HUES64 (cell line): Measurements from ENCODE around the gene ASS1.

ENCODE experiments used
- H3K27ac ChIP-seq: 2 replicates; pipeline ENCODE4 v1.7.0; 2013; ENCODE audit warnings: low read depth, low read length, inconsistent platforms
- H3K27me3 ChIP-seq: 2 replicates; pipeline ENCODE4 v1.6.1; 2013; ENCODE audit warnings: mild to moderate bottlenecking, low read length; ENCODE audit not compliant: insufficient read depth
- H3K36me3 ChIP-seq: 2 replicates; pipeline ENCODE4 v1.6.1; 2013; ENCODE audit warnings: mild to moderate bottlenecking, low read length; ENCODE audit not compliant: insufficient read depth
- H3K4me1 ChIP-seq: 2 replicates; pipeline ENCODE4 v1.6.1; 2013; ENCODE audit warnings: mild to moderate bottlenecking, low read length, moderate library complexity; ENCODE audit not compliant: insufficient read depth
- H3K4me3 ChIP-seq: 2 replicates; pipeline ENCODE4 v1.5.1; 2013; ENCODE audit warnings: mild to moderate bottlenecking, low read length, moderate library complexity
- H3K9ac ChIP-seq: 2 replicates; pipeline ENCODE4 v1.6.1; 2013; ENCODE audit warnings: mild to moderate bottlenecking, low read depth, low read length
- H3K9me3 ChIP-seq: 2 replicates; pipeline ENCODE4 v1.6.1; 2013; ENCODE audit warnings: low read depth, low read length; ENCODE audit not compliant: insufficient read depth
- WGBS: fragments of 150-250, 120-280 bp; methylation state at CpG from one replicate; pipeline ENCODE4 v1.1.7; 2013; ENCODE audit warnings: missing lambda C conversion rate; 5-methylcytosine and 5-hydroxymethylcytosine counted together

The ASS1 gene

DNA sequence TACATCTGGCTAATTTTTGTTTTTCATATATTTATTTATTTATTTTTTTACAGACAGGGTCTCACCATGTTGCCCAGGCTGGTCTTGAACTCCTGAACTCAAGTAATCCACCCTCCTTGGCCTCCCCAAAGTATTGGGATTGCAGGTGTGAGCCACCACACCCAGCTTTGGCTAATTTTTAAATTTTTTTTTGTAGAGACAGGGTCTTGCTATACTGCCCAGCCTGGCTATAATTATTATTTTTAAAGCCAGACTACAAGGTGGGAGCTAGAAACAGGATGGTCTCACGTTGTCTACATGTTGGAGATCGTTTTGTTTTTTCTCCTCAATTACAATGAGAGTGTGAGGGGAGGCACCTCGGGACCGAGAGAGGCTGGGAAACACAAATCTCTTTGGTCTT lies 23.8 kb downstream of the ASS1 start:
- no peaks in the 10 kb centered on the region for H3K9me3 ChIP-seq
- 95% methylated on average over 4 of the region's 4 CpGs for WGBS
- no peak overlapping the region for H3K9ac ChIP-seq
- no peak overlapping the region for H3K27ac ChIP-seq
- peaks cover 16% of the 10 kb centered on the region for H3K4me1 ChIP-seq
- no peak overlapping the region for H3K4me3 ChIP-seq
- no peaks in the 10 kb centered on the region for H3K36me3 ChIP-seq
- H3K27me3 ChIP-seq, result 0 out of 2 replicates have a peak, but pooled peaks cover 2% of the 10 kb centered on the region

DNA sequence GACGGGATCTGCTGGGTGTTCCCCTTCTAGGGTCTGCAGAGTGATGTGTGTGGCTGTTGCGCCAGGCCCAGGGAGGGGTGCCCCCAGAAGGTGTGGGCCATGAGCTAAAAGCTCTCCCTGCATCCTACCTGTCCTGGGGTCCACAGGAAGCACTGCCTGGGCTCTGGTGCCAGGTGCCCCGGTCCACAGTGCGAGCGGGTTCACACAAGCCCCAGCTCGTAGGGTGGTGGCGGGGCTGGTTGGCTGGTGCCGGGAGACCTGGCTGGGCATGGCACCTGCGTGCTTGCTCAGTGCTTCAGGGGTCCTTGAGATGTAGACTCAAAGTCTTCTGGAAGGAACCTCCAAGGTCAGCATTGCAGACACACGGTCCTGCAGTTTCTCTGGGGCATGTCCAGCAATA lies 25.5 kb downstream of the ASS1 start:
- Histone ChIP-seq H3K9me3 (no peaks in the 10 kb centered on the region), H3K27me3 (0 out of 2 replicates have a peak, but pooled peaks cover 2% of the 10 kb centered on the region), H3K4me3 (no peak overlapping the region), H3K9ac (no peak overlapping the region), H3K36me3 (no peaks in the 10 kb centered on the region), H3K27ac (no peak overlapping the region), H3K4me1 (peaks cover 25% of the 10 kb centered on the region)
- WGBS, result 96% methylated on average over 10 of the region's 10 CpGs

DNA sequence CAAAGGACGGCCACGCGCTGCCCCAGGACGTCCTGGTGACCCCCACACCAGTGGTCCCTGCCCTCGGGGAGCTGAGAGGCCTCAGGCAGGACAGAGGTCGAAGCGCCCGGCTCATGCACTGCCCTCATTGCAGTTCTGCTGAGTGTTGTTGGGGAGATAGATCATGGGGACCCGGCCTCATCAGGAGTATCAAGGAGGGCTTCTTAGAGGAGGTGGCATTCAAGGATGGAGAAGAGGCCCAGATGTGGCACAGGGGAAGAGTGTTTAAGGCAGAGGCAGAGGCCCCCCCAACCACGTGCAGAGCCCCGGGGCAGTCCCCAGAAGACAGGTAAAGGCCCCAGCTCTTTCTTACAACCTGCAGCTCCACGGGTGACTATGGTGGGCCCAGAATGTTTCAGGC lies 26.2 kb downstream of the ASS1 start:
- Histone ChIP-seq H3K9ac (no peak overlapping the region), H3K36me3 (no peaks in the 10 kb centered on the region), H3K4me1 (peaks cover 25% of the 10 kb centered on the region), H3K9me3 (no peaks in the 10 kb centered on the region), H3K27me3 (0 out of 2 replicates have a peak, but pooled peaks cover 2% of the 10 kb centered on the region), H3K27ac (no peak overlapping the region), H3K4me3 (no peak overlapping the region)
- WGBS, result 92% methylated on average over 12 of the region's 12 CpGs

DNA sequence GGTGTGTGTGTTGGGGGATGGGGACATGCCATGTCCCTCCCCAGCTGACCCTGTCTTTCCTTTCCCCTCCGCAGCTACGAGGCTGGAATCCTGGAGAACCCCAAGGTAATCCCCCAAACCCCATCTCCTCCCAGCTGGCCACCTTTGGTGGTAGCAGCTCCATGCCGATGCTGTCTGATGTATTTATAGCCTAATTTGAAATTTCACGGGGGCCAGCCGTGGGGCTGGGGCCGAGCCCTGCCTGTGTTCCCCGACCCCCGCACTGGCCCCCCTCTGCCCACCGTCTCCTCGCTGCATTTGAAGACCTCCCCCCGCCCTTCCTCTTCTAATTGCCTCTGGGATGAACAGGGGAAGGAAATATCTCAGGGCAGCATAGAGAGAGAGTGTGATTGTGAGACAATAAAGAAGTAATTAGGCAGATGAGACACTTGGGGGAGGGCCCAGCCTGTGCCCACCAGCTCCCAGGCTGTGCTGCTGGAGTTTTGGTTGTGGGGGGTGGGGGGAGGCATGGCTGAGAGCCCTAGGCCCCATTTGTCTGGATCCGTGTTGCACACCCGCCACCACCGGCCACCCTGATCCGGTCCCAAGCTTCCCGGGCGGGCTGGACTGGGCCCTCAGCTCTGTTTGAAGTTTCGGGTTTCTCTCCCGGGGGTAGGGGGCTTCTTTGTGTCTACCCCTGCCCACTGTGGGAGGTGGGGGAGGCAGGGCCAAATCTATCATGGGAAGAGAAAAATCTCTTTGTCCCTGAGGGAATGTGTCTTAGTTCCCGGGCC lies 26.8 kb downstream of the ASS1 start:
- peak overlapping the region; percentile 60; the same call in 1 of the 2 replicates for H3K27ac ChIP-seq
- no peaks in the 10 kb centered on the region for H3K36me3 ChIP-seq
- no peak overlapping the region for H3K4me3 ChIP-seq
- peak overlapping the region; percentile 39; the same call in 1 of the 2 replicates for H3K9ac ChIP-seq
- peaks cover 25% of the 10 kb centered on the region for H3K4me1 ChIP-seq
- WGBS, result 63% methylated on average over 15 of the region's 20 CpGs
- H3K9me3 ChIP-seq, result no peaks in the 10 kb centered on the region
- H3K27me3 ChIP-seq, result no peaks in the 10 kb centered on the region

DNA sequence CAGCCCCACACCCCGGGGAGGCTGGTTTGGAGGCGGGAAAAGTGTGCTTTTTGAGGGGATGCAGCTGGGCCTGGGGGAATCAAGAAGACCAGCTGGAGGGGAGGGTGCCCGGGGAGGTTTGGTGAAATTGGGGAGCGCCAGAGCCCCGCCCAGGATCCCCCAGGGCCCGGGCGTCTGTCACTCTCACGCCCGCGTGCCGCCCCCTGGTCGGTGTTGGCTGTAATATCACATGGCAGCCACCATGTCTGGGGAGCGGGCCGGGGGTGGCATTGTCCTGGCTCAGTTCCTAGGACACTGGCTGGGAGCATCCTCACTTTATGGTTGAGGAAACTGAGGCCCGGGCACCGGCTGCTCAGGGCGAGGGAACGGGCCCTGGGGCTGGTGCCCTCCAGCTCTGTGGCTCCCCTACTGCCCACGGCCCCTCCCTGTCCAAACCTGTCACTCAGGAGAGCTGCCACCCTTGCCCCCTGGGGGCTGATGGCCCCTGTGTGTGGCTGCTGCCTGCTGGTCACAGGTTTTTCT lies 27.5 kb downstream of the ASS1 start:
- Histone ChIP-seq H3K4me1 (peaks cover 25% of the 10 kb centered on the region), H3K9me3 (no peaks in the 10 kb centered on the region), H3K36me3 (no peaks in the 10 kb centered on the region), H3K27me3 (no peaks in the 10 kb centered on the region), H3K27ac (no peak overlapping the region; the same call in 1 of the 2 replicates), H3K9ac (no peak overlapping the region; the same call in 1 of the 2 replicates), H3K4me3 (no peak overlapping the region)
- WGBS, result 76% methylated on average over 19 of the region's 19 CpGs

DNA sequence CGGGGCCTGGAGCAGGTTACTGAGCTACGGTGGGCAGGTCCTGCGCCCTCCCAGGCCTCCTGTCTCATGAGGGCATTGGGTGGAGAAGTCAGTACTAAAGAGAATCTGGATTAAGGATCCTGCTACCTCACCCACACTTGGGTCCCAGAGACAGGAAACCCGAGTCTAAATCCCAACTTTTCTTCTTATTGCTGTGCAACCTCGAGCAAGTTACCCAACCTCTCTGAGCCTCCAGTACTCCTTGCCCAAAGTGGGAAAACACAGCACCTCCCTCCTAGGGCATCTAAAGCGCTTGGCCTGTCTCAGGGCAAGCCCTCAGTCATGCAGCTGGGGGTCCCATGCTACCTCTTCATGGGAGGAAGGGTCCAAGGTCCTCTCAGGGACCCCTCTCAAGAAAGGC lies 28.2 kb downstream of the ASS1 start:
- Histone ChIP-seq H3K36me3 (no peaks in the 10 kb centered on the region), H3K4me1 (peaks cover 19% of the 10 kb centered on the region), H3K9ac (no peak overlapping the region), H3K27ac (peak overlapping the region; percentile 1; the same call in 1 of the 2 replicates), H3K4me3 (no peak overlapping the region), H3K9me3 (no peaks in the 10 kb centered on the region), H3K27me3 (no peaks in the 10 kb centered on the region)
- WGBS, result 95% methylated on average over 6 of the region's 6 CpGs

DNA sequence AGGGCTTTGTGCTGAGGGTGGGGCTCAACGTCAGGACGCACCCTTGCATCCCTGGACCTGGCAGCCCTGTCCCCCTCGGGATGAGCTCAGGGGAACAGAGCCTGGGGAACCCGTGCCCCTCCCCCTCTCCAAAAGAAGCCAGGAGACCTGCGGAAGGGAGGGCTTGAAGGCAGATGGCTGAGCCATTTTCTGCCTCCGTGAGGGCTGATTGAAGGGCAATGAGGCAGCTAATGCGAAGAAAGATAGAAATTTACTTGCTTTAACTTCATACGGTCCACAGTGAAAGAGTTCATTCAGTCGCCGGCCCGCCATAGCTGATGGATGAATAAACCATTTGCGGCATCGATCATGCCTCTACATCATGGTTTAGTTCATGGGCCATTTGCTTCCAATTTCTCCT lies 28.8 kb downstream of the ASS1 start:
- Histone ChIP-seq H3K4me3 (no peak overlapping the region), H3K36me3 (no peaks in the 10 kb centered on the region), H3K4me1 (peaks cover 18% of the 10 kb centered on the region), H3K27me3 (no peaks in the 10 kb centered on the region), H3K9me3 (no peaks in the 10 kb centered on the region), H3K9ac (no peak overlapping the region), H3K27ac (peak overlapping the region; percentile 1; the same call in 1 of the 2 replicates)
- WGBS, result 43% methylated on average over 13 of the region's 13 CpGs

DNA sequence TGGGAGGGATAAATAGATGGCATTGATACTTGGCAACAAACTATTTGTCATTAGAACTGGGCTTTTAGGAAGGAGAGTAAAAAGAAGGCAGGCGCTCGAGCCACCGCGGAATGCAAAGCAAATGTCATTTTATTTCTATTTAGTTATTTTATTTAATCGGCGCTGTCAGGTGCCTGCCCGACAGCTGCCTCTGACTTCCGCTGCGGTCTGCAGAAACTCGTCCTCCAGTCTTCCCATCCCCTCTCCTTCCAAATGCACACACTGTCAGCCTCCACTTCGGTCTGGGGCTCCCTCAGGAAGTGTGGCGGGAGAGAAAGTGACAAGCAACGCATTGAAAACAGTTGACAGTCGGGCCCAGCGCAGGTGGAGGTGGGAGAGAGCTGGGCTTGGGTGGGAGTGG lies 29.3 kb downstream of the ASS1 start:
- 46% methylated on average over 12 of the region's 15 CpGs for WGBS
- Histone ChIP-seq H3K9me3 (no peaks in the 10 kb centered on the region), H3K9ac (no peak overlapping the region)

DNA sequence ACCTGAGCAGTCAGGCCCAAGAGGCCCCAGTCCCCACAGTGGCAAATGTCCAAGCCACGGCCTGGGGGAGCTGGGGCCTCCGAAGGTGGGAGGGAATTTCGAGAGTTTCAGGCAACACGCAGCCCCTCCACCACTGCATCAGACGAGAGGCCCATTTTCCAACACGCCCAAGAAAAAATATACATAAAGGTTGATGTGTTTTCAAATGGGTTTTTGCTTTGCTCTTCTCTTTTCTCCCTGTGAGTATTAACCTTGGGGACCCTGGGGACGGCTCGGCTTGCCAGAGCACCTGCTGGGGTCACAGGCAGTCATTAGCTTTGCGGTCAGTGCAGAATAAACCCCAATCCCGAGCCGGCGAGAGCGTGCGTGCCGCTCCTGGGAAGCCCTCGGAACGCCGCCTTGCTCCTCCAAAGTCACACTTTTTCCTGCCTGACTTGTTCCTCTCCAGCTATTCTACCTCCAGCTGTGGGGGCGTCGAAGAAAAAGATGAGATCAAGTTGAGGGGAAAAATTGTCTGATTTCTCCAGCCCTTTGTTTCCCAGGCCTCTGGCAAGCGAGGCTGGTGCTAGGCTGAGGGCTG lies 31.5 kb downstream of the ASS1 start:
- Histone ChIP-seq H3K4me3 (no peak overlapping the region), H3K9me3 (no peaks in the 10 kb centered on the region), H3K27ac (no peak overlapping the region), H3K36me3 (no peaks in the 10 kb centered on the region), H3K4me1 (peaks cover 18% of the 10 kb centered on the region), H3K9ac (no peak overlapping the region), H3K27me3 (no peaks in the 10 kb centered on the region)
- WGBS, result 91% methylated on average over 20 of the region's 21 CpGs

More for the DNA sequence above, 29.3 kb downstream of the ASS1 start:
- Histone ChIP-seq H3K27me3 (no peaks in the 10 kb centered on the region), H3K36me3 (no peaks in the 10 kb centered on the region), H3K27ac (no peak overlapping the region), H3K4me3 (no peak overlapping the region), H3K4me1 (peaks cover 18% of the 10 kb centered on the region)

DNA sequence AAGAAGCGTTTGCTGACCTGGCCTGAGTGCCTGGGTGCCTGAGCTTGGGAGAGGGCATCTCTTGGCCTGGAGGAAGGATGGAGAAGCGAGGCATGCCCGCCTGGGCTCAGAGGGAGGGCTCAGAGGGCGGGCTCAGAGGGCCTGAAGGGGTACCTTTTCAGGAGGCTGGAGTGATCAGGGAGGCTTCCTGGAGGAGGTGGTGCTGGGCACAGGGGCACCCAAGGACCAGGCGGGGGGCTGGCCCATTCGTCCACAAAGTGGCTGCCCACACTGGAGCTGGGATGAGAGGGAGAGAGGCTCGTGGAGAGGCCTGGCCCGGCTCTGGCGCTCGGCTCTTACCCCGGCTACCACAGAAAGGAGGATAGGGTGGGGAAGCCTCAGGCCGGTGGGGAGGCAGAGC lies 32.8 kb downstream of the ASS1 start:
- no peak overlapping the region for H3K27ac ChIP-seq

DNA sequence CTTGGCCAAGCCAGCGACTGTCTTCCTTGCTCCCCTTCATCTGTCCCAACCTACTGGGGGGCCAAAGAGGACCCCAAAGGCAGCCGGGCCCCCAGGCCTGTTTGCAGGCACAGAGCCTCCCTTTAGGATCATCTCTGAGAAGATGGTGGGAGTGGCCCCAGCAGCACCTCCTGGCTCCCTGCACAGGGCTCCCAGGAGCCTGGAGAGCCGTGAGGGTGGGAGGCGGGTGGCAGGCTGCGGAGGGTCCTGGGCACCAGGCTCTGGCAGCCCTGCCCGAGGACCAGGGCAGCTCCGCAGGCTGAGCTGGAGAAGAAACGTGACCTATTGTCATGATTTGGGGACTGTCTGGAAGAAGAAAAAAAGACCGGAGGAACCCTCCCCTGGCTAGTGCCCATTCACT lies 33.4 kb downstream of the ASS1 start:
- Histone ChIP-seq H3K9ac (no peak overlapping the region), H3K4me1 (peaks cover 13% of the 10 kb centered on the region), H3K36me3 (no peaks in the 10 kb centered on the region), H3K27ac (no peak overlapping the region), H3K9me3 (no peaks in the 10 kb centered on the region), H3K4me3 (no peak overlapping the region), H3K27me3 (peaks cover 3% of the 10 kb centered on the region; the same call in 1 of the 2 replicates)
- 93% methylated on average over 8 of the region's 9 CpGs for WGBS

More for the DNA sequence above, 32.8 kb downstream of the ASS1 start:
- 92% methylated on average over 12 of the region's 12 CpGs for WGBS
- no peaks in the 10 kb centered on the region for H3K27me3 ChIP-seq
- H3K4me3 ChIP-seq, result no peak overlapping the region
- no peaks in the 10 kb centered on the region for H3K9me3 ChIP-seq
- peaks cover 14% of the 10 kb centered on the region for H3K4me1 ChIP-seq
- no peaks in the 10 kb centered on the region for H3K36me3 ChIP-seq
- no peak overlapping the region for H3K9ac ChIP-seq
